H1 (cell line): ENCODE data around the gene ERC1. TPM values are rescaled to one million over a fixed set of nuclear protein-coding genes. Genes with fewer than 3 reads are reported as not detected.

Experiments
- CTCF ChIA-PET: fragments of 300-600 bp; sonication (Branson Sonifier 250); formaldehyde crosslinking; loops from one replicate; lab custom pipeline; 2021; ENCODE audit not compliant: partially characterized antibody; lab: Charles Lee
- POLR2A ChIA-PET: fragments of 300-600 bp; sonication (Branson Sonifier 250); formaldehyde crosslinking; loops from one replicate; lab custom pipeline; 2021; ENCODE audit warnings: inconsistent platforms; ENCODE audit not compliant: partially characterized antibody; lab: Charles Lee
- DNase-seq, 2 experiments: peaks; one replicate each; pipeline versions ENCODE4 v3.0.0 to v3.0.0-alpha.2; 2010 to 2022; ENCODE audit warnings: low spot score in 2 of 2, low read depth in 1 of 2, mixed read lengths in 1 of 2
- FAIRE-seq: peaks from 2 replicates; lab custom pipeline; 2011; peaks lifted over from hg19 to GRCh38; lab: Jason Lieb, UNC
- H2AFZ ChIP-seq: 2 replicates; pipeline ENCODE4 v1.8.1; 2012; ENCODE audit warnings: low read length, inconsistent platforms
- H2AK5ac ChIP-seq: 2 replicates; pipeline ENCODE4 v1.6.1; 2013; ENCODE audit warnings: low read depth, low read length
- H2BK120ac ChIP-seq: replicated peaks from 2 replicates; pipeline ENCODE3; 2013; ENCODE audit warnings: low read depth, low read length, inconsistent platforms
- H2BK12ac ChIP-seq: 2 replicates; pipeline ENCODE4 v1.6.1; 2013; ENCODE audit warnings: low read depth, low read length
- H2BK15ac ChIP-seq: 2 replicates; pipeline ENCODE4 v1.6.1; 2013; ENCODE audit warnings: low read length
- H2BK20ac ChIP-seq: 2 replicates; pipeline ENCODE4 v1.6.1; 2013; ENCODE audit warnings: low read length
- H2BK5ac ChIP-seq: 2 replicates; pipeline ENCODE4 v1.6.1; 2013; ENCODE audit warnings: low read depth, low read length
- H3K14ac ChIP-seq: 2 replicates; pipeline ENCODE4 v1.6.1; 2013; ENCODE audit warnings: inconsistent platforms; ENCODE audit not compliant: insufficient read length
- H3K18ac ChIP-seq: 2 replicates; pipeline ENCODE4 v1.6.1; 2013; ENCODE audit warnings: low read length; ENCODE audit errors: extremely low read depth
- H3K23ac ChIP-seq: 2 replicates; pipeline ENCODE4 v1.6.1; 2013; ENCODE audit warnings: inconsistent platforms; ENCODE audit not compliant: insufficient read length
- H3K23me2 ChIP-seq: 2 replicates; pipeline ENCODE4 v1.6.1; 2013; ENCODE audit warnings: low read depth, low read length
- H3K27ac ChIP-seq: 2 replicates; pipeline ENCODE4 v1.6.1; 2011; ENCODE audit warnings: low read depth, low read length, inconsistent platforms
- H3K27me3 ChIP-seq, 4 experiments: replicated peaks in 1 of 4; 1 replicate in 1 of 4; 2 replicates in 3 of 4; pipeline versions ENCODE4 v1.6.1 to v1.8.1; 2011 to 2013; ENCODE audit warnings: low read length in 3 of 4, mild to moderate bottlenecking in 3 of 4, inconsistent platforms in 2 of 4, mixed read lengths in 2 of 4, moderate library complexity in 1 of 4; ENCODE audit not compliant: control insufficient read depth in 3 of 4, insufficient read depth in 3 of 4; ENCODE audit errors: extremely low read depth in 1 of 4
- H3K36me3 ChIP-seq, 4 experiments: 2 replicates each; pipeline versions ENCODE4 v1.6.1 to v1.8.1; 2011 to 2013; ENCODE audit warnings: mild to moderate bottlenecking in 4 of 4, low read length in 3 of 4, moderate library complexity in 2 of 4, control low read depth in 1 of 4, inconsistent platforms in 1 of 4; ENCODE audit not compliant: insufficient read depth in 4 of 4, control insufficient read depth in 2 of 4
- H3K4ac ChIP-seq: replicated peaks from 2 replicates; pipeline ENCODE3; 2013; ENCODE audit warnings: low read length, low read depth, mixed read lengths, inconsistent platforms; ENCODE audit not compliant: insufficient read length
- H3K4me1 ChIP-seq, 4 experiments: replicated peaks in 1 of 4; 1 replicate in 1 of 4; 2 replicates in 3 of 4; pipeline versions ENCODE4 v1.6.1 to v1.8.1; 2011 to 2013; ENCODE audit warnings: low read length in 3 of 4, inconsistent platforms in 2 of 4, mixed read lengths in 1 of 4; ENCODE audit not compliant: insufficient read depth in 4 of 4, control insufficient read depth in 3 of 4
- H3K4me2 ChIP-seq, 2 experiments: 2 replicates each; pipeline versions ENCODE4 v1.6.1 to v1.8.1; 2011 to 2013; ENCODE audit warnings: low read depth in 2 of 2, low read length in 2 of 2, control low read depth in 1 of 2, inconsistent platforms in 1 of 2, mild to moderate bottlenecking in 1 of 2; ENCODE audit not compliant: insufficient read depth in 1 of 2
- H3K4me3 ChIP-seq, 4 experiments: fragments of 200-600, 300-600 bp in 1 of 4; sonication (generic), shearing (Covaris generic), sonication (Bioruptor Twin) in 1 of 4; 2 replicates each; pipeline versions ENCODE4 v1.5.1 to v1.8.1; 2011 to 2016; ENCODE audit warnings: low read length in 4 of 4, low read depth in 3 of 4, control low read depth in 2 of 4, inconsistent platforms in 2 of 4, mild to moderate bottlenecking in 2 of 4, mixed read lengths in 1 of 4, moderate library complexity in 1 of 4; ENCODE audit not compliant: insufficient read depth in 2 of 4; ENCODE audit errors: extremely low read depth in 1 of 4
- H3K56ac ChIP-seq: replicated peaks from 2 replicates; pipeline ENCODE3; 2013; ENCODE audit warnings: low read depth, mild to moderate bottlenecking, mixed read lengths, low read length, inconsistent platforms; ENCODE audit not compliant: insufficient read length
- H3K79me1 ChIP-seq: 2 replicates; pipeline ENCODE4 v1.6.1; 2013; ENCODE audit warnings: low read depth, low read length, control low read depth
- H3K79me2 ChIP-seq, 2 experiments: 2 replicates each; pipeline versions ENCODE4 v1.6.1 to v1.8.1; 2012 to 2013; ENCODE audit warnings: low read length in 2 of 2, mild to moderate bottlenecking in 2 of 2, inconsistent platforms in 1 of 2; ENCODE audit not compliant: insufficient read depth in 2 of 2, control insufficient read depth in 1 of 2
- H3K9ac ChIP-seq, 4 experiments: replicated peaks in 1 of 4; 1 replicate in 1 of 4; 2 replicates in 3 of 4; pipeline versions ENCODE4 v1.6.1 to v1.8.1; 2011 to 2013; ENCODE audit warnings: low read depth in 3 of 4, low read length in 3 of 4, control low read depth in 2 of 4, mild to moderate bottlenecking in 2 of 4, moderate library complexity in 2 of 4, inconsistent platforms in 1 of 4; ENCODE audit errors: extremely low read depth in 1 of 4
- H3K9me3 ChIP-seq, 2 experiments: 2 replicates each; pipeline versions ENCODE4 v1.6.1 to v1.8.1; 2012 to 2013; ENCODE audit warnings: mild to moderate bottlenecking in 2 of 2, moderate library complexity in 2 of 2, control low read depth in 1 of 2, inconsistent platforms in 1 of 2, low read depth in 1 of 2, low read length in 1 of 2, mixed read lengths in 1 of 2; ENCODE audit not compliant: insufficient read depth in 2 of 2
- H4K20me1 ChIP-seq, 2 experiments: replicated peaks in 1 of 2; 2 replicates each; pipeline versions ENCODE3 to v1.8.1; 2011 to 2013; ENCODE audit warnings: inconsistent platforms in 2 of 2, low read length in 2 of 2, mild to moderate bottlenecking in 1 of 2; ENCODE audit not compliant: insufficient read depth in 2 of 2, control insufficient read depth in 1 of 2
- H4K5ac ChIP-seq: 2 replicates; pipeline ENCODE4 v1.6.1; 2013; ENCODE audit warnings: low read length, low read depth, mixed read lengths, inconsistent platforms; ENCODE audit not compliant: insufficient read length
- H4K8ac ChIP-seq: 2 replicates; pipeline ENCODE4 v1.8.0; 2013; ENCODE audit warnings: mild to moderate bottlenecking, moderate library complexity, low read length, inconsistent platforms; ENCODE audit not compliant: insufficient read depth; ENCODE audit errors: extremely low read depth
- H4K91ac ChIP-seq: replicated peaks from 2 replicates; pipeline ENCODE3; 2013; ENCODE audit warnings: low read length, mixed read lengths, inconsistent platforms; ENCODE audit not compliant: insufficient read length
- EGR1 ChIP-seq: IDR thresholded peaks from 2 replicates; pipeline ENCODE4 v1.6.1; 2011; ENCODE audit warnings: low read depth, low read length, borderline replicate concordance
- SIX5 ChIP-seq: IDR thresholded peaks from 2 replicates; pipeline ENCODE4 v1.6.1; 2011; ENCODE audit warnings: mild to moderate bottlenecking, low read depth, low read length
- WGBS, 2 experiments: shearing (Covaris generic) in 1 of 2; methylation state at CpG; one replicate each; pipeline versions ENCODE4 v1.1.6 to v1.1.7; 2013 to 2015; ENCODE audit warnings: low lambda C conversion rate in 2 of 2, mixed read lengths in 2 of 2, inconsistent platforms in 1 of 2, low coverage in 1 of 2, missing lambda C conversion rate in 1 of 2; ENCODE audit not compliant: insufficient replicate concordance in 2 of 2, insufficient coverage in 1 of 2, insufficient read length in 1 of 2; ENCODE audit errors: extremely low coverage in 1 of 2, missing lambda C conversion rate in 1 of 2; 5-methylcytosine and 5-hydroxymethylcytosine counted together
- polyA plus RNA-seq, 7 experiments: library from polyadenylated mRNA; depleted of rRNA in 3 of 7; stranded (reverse) in 5 of 7; unstranded in 2 of 7; fragments of >200 nt in 5 of 7; fragments of 200-250 nt in 2 of 7; gene quantifications; 1 replicate in 5 of 7; 2 replicates in 1 of 7; 4 replicates in 1 of 7; pipeline versions ENCODE4 v1.2.1 to v1.2.3, GENCODE V29; 2011 to 2013; ENCODE audit warnings: missing spikeins in 2 of 7, mixed read lengths in 2 of 7
- total RNA-seq: library from RNA; stranded (reverse); fragmentation: NEBNext Ultra II Directional; extraction: Animal tissue kit (Norgen Biotek cat#: 25700); gene quantifications from 2 replicates; pipeline ENCODE4 v1.2.1, GENCODE V29; 2021

Gene ERC1
- total and polyA plus RNA-seq, 2 of the 8 experiments (the other 6 are each of a cell fraction or from before 2014, with no cell fraction given) = 7.8 to 45.7 TPM

- Histone ChIP-seq H3K4me2 (no peak overlapping the region), H2BK5ac (no peak overlapping the region), H3K18ac (no peak overlapping the region), H3K9ac (no peak overlapping the region), H3K4ac (no peak overlapping the region), H2BK15ac (no peak overlapping the region), H4K20me1 (no peaks in the 10 kb centered on the region), H4K5ac (no peak overlapping the region), H2BK12ac (no peak overlapping the region), H3K23me2 (no peaks in the 10 kb centered on the region), H3K4me1 (no peaks in the 10 kb centered on the region), H3K56ac (no peak overlapping the region), H4K91ac (no peak overlapping the region), H3K23ac (no peak overlapping the region), H3K79me2 (no peaks in the 10 kb centered on the region), H3K27ac (no peak overlapping the region), H3K9me3 (no peaks in the 10 kb centered on the region), H2BK20ac (no peak overlapping the region), H3K27me3 (no peaks in the 10 kb centered on the region), H3K79me1 (no peaks in the 10 kb centered on the region), H3K14ac (no peak overlapping the region), H2AK5ac (no peak overlapping the region), H3K36me3 (peaks cover 0 to 6% (median 0%) of the 10 kb centered on the region in 4 experiments; a peak in 2 of 8 replicates), H3K4me3 (no peak overlapping the region), H4K8ac (no peak overlapping the region), H2BK120ac (no peak overlapping the region), H2AFZ (no peak overlapping the region)
- FAIRE-seq = no peak
- ChIA-PET POLR2A (no interaction called here), CTCF (interaction anchor here (3.1 kb wide), 1 partner anchor 61 kb away, joined by 12 read pairs; no protein-coding TSS in a partner anchor)
- no peak for DNase-seq
- TF ChIP-seq EGR1 (no peak), SIX5 (no peak)
- WGBS, 2 experiments = 96% methylated on average over 1 of the region's 1 CpG; no CpG with 5 or more reads in 1 of the 2 experiments
Observed at GRCh38 chr12:1179128-1179527, 188.1 kb downstream of the ERC1 start.
